GM12878 (cell line): ENCODE results near the gene KCNJ12. TPM values are rescaled to one million over a fixed set of nuclear protein-coding genes. Genes with fewer than 3 reads are reported as not detected.

Experiments
- ATAC-seq: fragments of 200-7000 bp; cut with Tn5 transposase; 3 replicates; pipeline ENCODE4 v1.9.1; 2020; ENCODE audit warnings: mild to moderate bottlenecking, moderate library complexity
- BruUV-seq: library from RNA; stranded (reverse); fragments of 400-500 nt; replicated peaks from 2 replicates; lab custom pipeline; 2021; lab: Mats Ljungman, UMichigan
- CTCF ChIA-PET: fragments of 300-600 bp; sonication (Branson Sonifier 250); formaldehyde crosslinking; extraction: SDS; loops from one replicate; lab custom pipeline; 2021; ENCODE audit warnings: inconsistent platforms; lab: Yijun Ruan, JAX
- POLR2A ChIA-PET: fragments of 350-600 bp; formaldehyde crosslinking; extraction: SDS; loops from one replicate; lab custom pipeline; 2021; ENCODE audit warnings: inconsistent platforms; lab: Charles Lee
- RAD21 ChIA-PET: fragments of 300-600 bp; sonication (Branson Sonifier 250); formaldehyde crosslinking; loops from one replicate; lab custom pipeline; 2023; ENCODE audit warnings: antibody characterized with exemption; ENCODE audit not compliant: unreplicated experiment; lab: Charles Lee
- SMC1A ChIA-PET: fragments of 300-600 bp; sonication (Branson Sonifier 250); formaldehyde crosslinking; loops from one replicate; lab custom pipeline; 2023; ENCODE audit not compliant: unreplicated experiment, uncharacterized antibody; lab: Charles Lee
- DNase-seq: peaks from one replicate; pipeline ENCODE4 v3.0.0-alpha.2; 2011; ENCODE audit warnings: low read depth, low spot score
- FAIRE-seq: peaks from 3 replicates; lab custom pipeline; 2011; peaks lifted over from hg19 to GRCh38; lab: Jason Lieb, UNC
- H2AFZ ChIP-seq: 2 replicates; pipeline ENCODE4 v1.6.0; 2011; ENCODE audit warnings: low read depth, low read length, control low read depth; ENCODE audit not compliant: control insufficient read depth
- H3K27ac ChIP-seq: 2 replicates; pipeline ENCODE4 v1.5.1; 2011; ENCODE audit warnings: control low read depth; ENCODE audit not compliant: control insufficient read depth, insufficient read depth
- H3K27me3 ChIP-seq, 2 experiments: replicated peaks in 1 of 2; 2 replicates each; pipeline versions ENCODE4 v1.6.0 to v1.6.1; 2011; ENCODE audit warnings: low read length in 1 of 2; ENCODE audit not compliant: control insufficient read depth in 2 of 2, insufficient read depth in 2 of 2
- H3K36me3 ChIP-seq, 2 experiments: 2 replicates each; pipeline ENCODE4 v1.5.1; 2011; ENCODE audit warnings: low read length in 1 of 2; ENCODE audit not compliant: control insufficient read depth in 2 of 2, insufficient read depth in 2 of 2
- H3K4me1 ChIP-seq: 2 replicates; pipeline ENCODE4 v1.6.1; 2011; ENCODE audit warnings: mild to moderate bottlenecking, low read length, moderate library complexity, mixed read lengths; ENCODE audit not compliant: control insufficient read depth, insufficient read depth
- H3K4me2 ChIP-seq: 2 replicates; pipeline ENCODE4 v1.6.0; 2011; ENCODE audit warnings: control low read depth; ENCODE audit not compliant: control insufficient read depth, insufficient read depth
- H3K4me3 ChIP-seq: fragments of 200-600 bp; sonication (generic); 2 replicates; pipeline ENCODE4 v1.5.1; 2016
- H3K79me2 ChIP-seq: 2 replicates; pipeline ENCODE4 v1.6.0; 2011; ENCODE audit warnings: low read length; ENCODE audit not compliant: control insufficient read depth, insufficient read depth
- H3K9ac ChIP-seq: 2 replicates; pipeline ENCODE4 v1.8.0; 2011; ENCODE audit warnings: low read length, control low read depth, mixed read lengths; ENCODE audit not compliant: control insufficient read depth, insufficient read depth
- H3K9me3 ChIP-seq: replicated peaks from 3 replicates; pipeline ENCODE4 v1.5.1; 2011; ENCODE audit warnings: mild to moderate bottlenecking, low read length; ENCODE audit not compliant: control insufficient read depth, insufficient read depth
- H4K20me1 ChIP-seq: 2 replicates; pipeline ENCODE4 v1.6.0; 2011; ENCODE audit not compliant: control insufficient read depth, insufficient read depth
- IKZF1 ChIP-seq: fragments of 450-650 bp; conservative IDR thresholded peaks from 2 replicates; pipeline ENCODE4 v1.6.1; 2017; ENCODE audit warnings: antibody characterized with exemption, mild to moderate bottlenecking
- IRF4 ChIP-seq: IDR thresholded peaks from 2 replicates; pipeline ENCODE4 v1.6.1; 2011; ENCODE audit warnings: low read depth, low read length
- REST ChIP-seq: IDR thresholded peaks from 2 replicates; pipeline ENCODE4 v1.6.1; 2012; ENCODE audit warnings: mild to moderate bottlenecking, low read depth, low read length
- SMAD5 ChIP-seq: IDR thresholded peaks from 2 replicates; pipeline ENCODE4 v1.6.1; 2016; ENCODE audit warnings: antibody characterized with exemption, low read depth
- SRF ChIP-seq, 2 experiments: IDR thresholded peaks; 2 replicates each; pipeline ENCODE4 v1.6.1; 2011; ENCODE audit warnings: low read depth in 2 of 2, low read length in 2 of 2, mild to moderate bottlenecking in 1 of 2, moderate library complexity in 1 of 2
- SUZ12 ChIP-seq: fragments of 200-600 bp; sonication (generic); IDR thresholded peaks from one replicate; pipeline ENCODE4 v1.6.1; 2018; ENCODE audit warnings: antibody characterized with exemption, mild to moderate bottlenecking; ENCODE audit not compliant: unreplicated experiment
- ZBED1 ChIP-seq: IDR thresholded peaks from 2 replicates; pipeline ENCODE4 v1.6.1; 2016; ENCODE audit warnings: borderline replicate concordance
- ZNF217 ChIP-seq: fragments of 450-650 bp; IDR thresholded peaks from 2 replicates; pipeline ENCODE4 v1.6.1; 2017; ENCODE audit warnings: antibody characterized with exemption, mild to moderate bottlenecking
- WGBS: methylation state at CpG from one replicate; pipeline ENCODE4 v1.1.6; 2016; ENCODE audit warnings: low lambda C conversion rate; ENCODE audit not compliant: insufficient replicate concordance, insufficient coverage; ENCODE audit errors: missing lambda C conversion rate; 5-methylcytosine and 5-hydroxymethylcytosine counted together
- in situ Hi-C: fragments of 300-500 bp; cut with MboI; formaldehyde crosslinking; loops from 9 replicates; pipeline ENCODE4 v1.14.3; 2018; ENCODE audit warnings: mixed read lengths
- intact Hi-C: fragments of 100-400 bp; cut with micrococcal nuclease; formaldehyde crosslinking; loops from one replicate; pipeline ENCODE4 v1.14.2; 2022; ENCODE audit not compliant: unreplicated experiment
- polyA plus RNA-seq, 11 experiments: library from polyadenylated mRNA; depleted of rRNA in 4 of 11; unstranded in 6 of 11; stranded (reverse) in 5 of 11; fragments of >200 nt; fragmentation: Nextera tagmentation in 4 of 11; fragmentation: Illumina TruSeq in 1 of 11; extraction: Ambion mirVana in 4 of 11; extraction: Trizol in 1 of 11; gene quantifications; 1 replicate in 1 of 11; 2 replicates in 10 of 11; pipeline versions ENCODE4 v1.2.1 to v1.2.3, GENCODE V29; 2011 to 2016; ENCODE audit warnings: inconsistent platforms in 2 of 11, missing spikeins in 2 of 11, low read depth in 1 of 11
- total RNA-seq, 4 experiments: library from RNA; depleted of rRNA in 3 of 4; stranded (reverse); fragments of >200 nt in 3 of 4; fragmentation: Illumina TruSeq in 1 of 4; extraction: Trizol in 1 of 4; gene quantifications; 2 replicates each; pipeline versions ENCODE4 v1.2.1 to v1.2.3, GENCODE V29; 2013 to 2021

KCNJ12 gene
- total and polyA plus RNA-seq, 10 of the 15 experiments (the other 5 are each of a cell fraction or from before 2014, with no cell fraction given), result 0.04 to 0.21 (median 0.09) TPM; not detected in 3

DNA sequence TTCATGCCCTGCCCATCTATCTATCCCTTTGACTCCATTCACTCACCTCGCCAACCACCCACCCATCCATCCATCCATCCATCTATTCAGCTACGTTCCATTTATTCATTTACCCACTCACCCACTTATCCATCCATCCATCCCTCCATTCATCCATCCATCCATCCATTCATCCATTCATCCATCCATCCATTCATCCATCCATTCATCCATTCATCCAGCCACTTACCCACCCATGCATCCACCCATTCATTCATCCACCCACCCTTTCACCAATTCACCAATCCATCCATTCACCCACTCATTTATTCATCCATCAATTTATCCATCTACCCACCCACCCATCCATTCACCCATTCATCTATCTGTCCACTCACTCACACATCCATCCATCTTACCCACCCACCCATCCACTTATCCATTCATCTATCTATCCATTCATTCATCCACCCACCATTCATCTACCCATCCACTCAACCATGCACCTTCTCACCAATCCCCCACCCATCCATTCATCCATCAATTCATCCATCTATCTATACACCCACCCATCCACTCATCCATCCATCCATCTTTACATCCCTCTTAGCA lies 19.5 kb upstream of the KCNJ12 start:
- Histone ChIP-seq H3K36me3 (no peaks in the 10 kb centered on the region), H3K9ac (no peak overlapping the region), H2AFZ (no peak overlapping the region), H3K4me1 (no peaks in the 10 kb centered on the region), H3K4me3 (no peak overlapping the region), H3K27ac (no peak overlapping the region), H3K4me2 (no peak overlapping the region), H3K27me3 (peaks cover 0 to 1% of the 10 kb centered on the region in 2 experiments; a peak in 2 of 4 replicates), H3K79me2 (no peaks in the 10 kb centered on the region), H4K20me1 (no peaks in the 10 kb centered on the region), H3K9me3 (no peaks in the 10 kb centered on the region)
- POLR2A ChIA-PET, result no interaction called here
- CTCF ChIA-PET, result no interaction called here
- FAIRE-seq, result no peak
- no TSS peak for BruUV-seq
- intact Hi-C loops (no loop called here), in situ Hi-C loops (no loop called here)
- 14% methylated on average over 2 of the region's 2 CpGs for WGBS
- DNase-seq, result no peak
- no peak for TF ChIP-seq SUZ12
- no peak for TF ChIP-seq ZNF217
- TF ChIP-seq SRF (IDR thresholded peaks at IDR 0.05; ENCODE audit: low read depth in 2 of 2, low read length in 2 of 2), result no peak
- no peak for TF ChIP-seq IKZF1
- no peak for TF ChIP-seq REST
- TF ChIP-seq SMAD5, result no peak
- no peak for TF ChIP-seq IRF4
- TF ChIP-seq ZBED1, result no peak
- SMC1A ChIA-PET, result no interaction called here
- no peak for ATAC-seq
- RAD21 ChIA-PET, result no interaction called here
